K562 (cell line): Measurements from ENCODE around the gene ATXN7L2. TPM values are rescaled to one million over a fixed set of nuclear protein-coding genes. Genes with fewer than 3 reads are reported as not detected.
A peak's percentile ranks its signal among the peaks of the same experiment; 100 is the strongest.

Experiments used
- BRD4 ChIP-seq: fragments of 200-600 bp; sonication (generic); IDR thresholded peaks from 2 replicates; pipeline ENCODE4 v1.6.1; 2017; ENCODE audit warnings: inconsistent platforms
- FOSL1 ChIP-seq: fragments of 200-800 bp; sonication (Bioruptor generic); conservative IDR thresholded peaks from 2 replicates; pipeline ENCODE4 v1.6.1; 2016; ENCODE audit warnings: missing genetic modification characterization, missing compliant biosample characterization
- HDAC3 ChIP-seq: fragments of 450-650 bp; IDR thresholded peaks from 2 replicates; pipeline ENCODE4 v1.6.1; 2018; ENCODE audit warnings: borderline replicate concordance, mild to moderate bottlenecking, moderate library complexity; ENCODE audit not compliant: partially characterized antibody
- HNRNPL ChIP-seq: fragments of 200-400 bp; formaldehyde crosslinking; IDR thresholded peaks from 2 replicates; pipeline ENCODE4 v1.6.1; 2017; ENCODE audit warnings: low read depth, mild to moderate bottlenecking, low read length
- MAFF ChIP-seq: IDR thresholded peaks from 2 replicates; pipeline ENCODE4 v1.6.1; 2012; ENCODE audit warnings: low read length, improper control_type of control experiment
- MIER1 ChIP-seq: fragments of 450-650 bp; IDR thresholded peaks from 2 replicates; pipeline ENCODE4 v1.6.1; 2016; ENCODE audit warnings: antibody characterized with exemption, mild to moderate bottlenecking, low read depth
- NCOA4 ChIP-seq: fragments of 450-650 bp; IDR thresholded peaks from 2 replicates; pipeline ENCODE4 v1.6.1; 2018; ENCODE audit warnings: mild to moderate bottlenecking; ENCODE audit not compliant: partially characterized antibody
- PHB ChIP-seq: fragments of 250-450 bp; sonication (Bioruptor Pico); IDR thresholded peaks from 2 replicates; pipeline ENCODE4 v1.5.0; 2021
- POLR2G ChIP-seq: fragments of 200-400 bp; formaldehyde crosslinking; IDR thresholded peaks from 2 replicates; pipeline ENCODE4 v1.6.1; 2017; ENCODE audit warnings: low read depth, mild to moderate bottlenecking, antibody characterized with exemption, low read length, moderate library complexity
- RFX1 ChIP-seq: fragments of 450-650 bp; IDR thresholded peaks from 2 replicates; pipeline ENCODE4 v1.6.1; 2016; ENCODE audit warnings: mild to moderate bottlenecking, moderate library complexity
- SIN3A ChIP-seq, 2 experiments: fragments of 150-350 bp in 1 of 2; IDR thresholded peaks; 2 replicates each; pipeline ENCODE4 v1.6.1; 2011 to 2016; ENCODE audit warnings: borderline replicate concordance in 2 of 2, low read depth in 2 of 2, low read length in 2 of 2, mild to moderate bottlenecking in 2 of 2, moderate library complexity in 2 of 2; ENCODE audit not compliant: control insufficient read depth in 1 of 2
- SUPT5H ChIP-seq: fragments of 450-650 bp; IDR thresholded peaks from 2 replicates; pipeline ENCODE4 v1.6.1; 2016
- TCFL5 ChIP-seq: fragments of 250-450 bp; sonication (Bioruptor Pico); conservative IDR thresholded peaks from 2 replicates; pipeline ENCODE4 v1.6.1; 2021; ENCODE audit warnings: mild to moderate bottlenecking, moderate library complexity, matching md5 sums
- YY1 ChIP-seq, 3 experiments: IDR thresholded peaks; 2 replicates each; pipeline ENCODE4 v1.6.1; 2011; ENCODE audit warnings: low read length in 2 of 3, mild to moderate bottlenecking in 2 of 3, moderate library complexity in 2 of 3, borderline replicate concordance in 1 of 3, control low read depth in 1 of 3, low read depth in 1 of 3; ENCODE audit not compliant: insufficient read depth in 3 of 3, insufficient replicate concordance in 2 of 3, control insufficient read depth in 1 of 3, insufficient read length in 1 of 3; ENCODE audit errors: extremely low read depth in 1 of 3
- ZNF311 ChIP-seq: fragments of 250-450 bp; sonication (Bioruptor Pico); IDR thresholded peaks from 2 replicates; pipeline ENCODE4 v1.4.0; 2020; ENCODE audit warnings: mild to moderate bottlenecking, moderate library complexity
- ZNF384 ChIP-seq: IDR thresholded peaks from 2 replicates; pipeline ENCODE4 v1.6.1; 2012; ENCODE audit warnings: low read depth, low read length, improper control_type of control experiment
- ZNF79 ChIP-seq: fragments of 250-450 bp; sonication (Bioruptor Pico); IDR thresholded peaks from 2 replicates; pipeline ENCODE4 v1.4.0; 2020; ENCODE audit warnings: low read depth, mild to moderate bottlenecking, moderate library complexity
- polyA plus RNA-seq, 8 experiments: library from polyadenylated mRNA; depleted of rRNA in 4 of 8; stranded (reverse) in 5 of 8; unstranded in 3 of 8; fragments of >200 nt; fragmentation: Nextera tagmentation in 2 of 8; fragmentation: Illumina TruSeq in 1 of 8; extraction: Ambion mirVana in 2 of 8; extraction: Trizol in 1 of 8; gene quantifications; 2 replicates each; pipeline versions ENCODE4 v1.2.1 to v1.2.3, GENCODE V29; 2011 to 2014; ENCODE audit warnings: inconsistent platforms in 1 of 8, missing spikeins in 1 of 8
- total RNA-seq, 7 experiments: library from RNA; depleted of rRNA in 6 of 7; stranded (reverse); fragments of >200 nt in 6 of 7; fragmentation: Illumina TruSeq in 2 of 7; extraction: Trizol in 2 of 7; gene quantifications; 2 replicates each; pipeline versions ENCODE4 v1.2.1 to v1.2.3, GENCODE V29; 2011 to 2021; ENCODE audit warnings: low replicate concordance in 1 of 7
- TF ChIP-seq, protein P1 (sequence below): IDR thresholded peaks from 3 replicates; pipeline ENCODE4 v1.6.1; 2011; ENCODE audit warnings: borderline replicate concordance, mild to moderate bottlenecking, moderate library complexity; ENCODE audit not compliant: insufficient read length; ENCODE audit errors: extremely low read depth
- TF ChIP-seq, protein P2 (sequence below): fragments of 250-450 bp; sonication (Bioruptor Pico); IDR thresholded peaks from 2 replicates; pipeline ENCODE4 v1.5.0; 2021
- TF ChIP-seq, protein P3 (sequence below): fragments of 250-450 bp; sonication (Bioruptor Pico); IDR thresholded peaks from 2 replicates; pipeline ENCODE4 v1.5.0; 2021; ENCODE audit warnings: mild to moderate bottlenecking, moderate library complexity

ATXN7L2 gene
- total and polyA plus RNA-seq, 9 of the 15 experiments (the other 6 are each of a cell fraction or from before 2014, with no cell fraction given): 0.21 to 10.4 (median 5.8) TPM

DNA sequence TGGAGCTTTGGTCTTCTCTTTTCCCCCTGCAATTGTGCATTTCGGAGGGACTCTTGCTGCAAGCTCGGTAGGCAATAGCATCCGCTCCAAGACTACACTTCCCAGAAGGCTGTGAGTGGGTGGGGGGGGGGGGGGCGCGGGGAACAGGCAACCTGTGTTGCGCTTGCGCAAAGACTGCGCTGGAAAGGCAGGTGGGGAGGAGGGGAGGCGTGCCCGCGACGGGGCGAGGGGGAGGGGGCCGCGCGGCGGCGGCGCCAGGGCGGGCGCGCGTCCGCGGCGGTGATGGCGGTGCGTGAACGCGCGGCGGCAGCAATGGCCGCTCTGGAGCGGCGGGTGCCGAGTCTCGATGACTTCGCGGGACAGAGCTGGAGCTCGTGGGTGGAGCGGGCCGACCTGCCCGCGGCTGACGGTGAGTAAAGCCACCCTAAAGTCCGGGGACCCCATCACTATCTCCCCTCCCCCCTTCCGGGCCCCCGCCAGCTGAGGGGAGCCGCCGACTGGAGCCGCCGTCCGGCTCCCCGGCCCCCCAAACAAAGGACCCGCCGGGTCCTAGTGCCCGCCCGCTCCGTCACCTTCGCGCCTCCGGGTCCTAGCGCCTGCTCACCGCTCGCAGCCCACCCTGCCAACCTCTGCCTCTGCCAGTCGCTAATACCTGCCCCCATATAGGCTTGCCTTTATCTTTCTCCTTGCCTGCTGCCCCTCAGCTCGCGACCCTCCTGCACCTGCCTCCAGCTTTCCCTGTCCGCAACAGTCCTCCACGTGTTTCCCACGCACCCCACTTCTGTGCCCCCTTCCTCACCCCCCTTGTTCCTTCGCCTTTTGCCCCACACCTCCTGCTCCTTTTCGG lies at the start of gene ATXN7L2 (continued):
- peak; percentile 86 for TF ChIP-seq SUPT5H
- TF ChIP-seq POLR2G: peak; percentile 93
- TF ChIP-seq MAFF: no peak
- TF ChIP-seq ZNF384: no peak
- TF ChIP-seq FOSL1 (tag): peak; percentile 51
- 0 out of 2 replicates have a peak, but pooled peaks have one; percentile 27 for TF ChIP-seq ZNF311
- peak; percentile 81 for TF ChIP-seq MIER1
- TF ChIP-seq, protein P1, sequence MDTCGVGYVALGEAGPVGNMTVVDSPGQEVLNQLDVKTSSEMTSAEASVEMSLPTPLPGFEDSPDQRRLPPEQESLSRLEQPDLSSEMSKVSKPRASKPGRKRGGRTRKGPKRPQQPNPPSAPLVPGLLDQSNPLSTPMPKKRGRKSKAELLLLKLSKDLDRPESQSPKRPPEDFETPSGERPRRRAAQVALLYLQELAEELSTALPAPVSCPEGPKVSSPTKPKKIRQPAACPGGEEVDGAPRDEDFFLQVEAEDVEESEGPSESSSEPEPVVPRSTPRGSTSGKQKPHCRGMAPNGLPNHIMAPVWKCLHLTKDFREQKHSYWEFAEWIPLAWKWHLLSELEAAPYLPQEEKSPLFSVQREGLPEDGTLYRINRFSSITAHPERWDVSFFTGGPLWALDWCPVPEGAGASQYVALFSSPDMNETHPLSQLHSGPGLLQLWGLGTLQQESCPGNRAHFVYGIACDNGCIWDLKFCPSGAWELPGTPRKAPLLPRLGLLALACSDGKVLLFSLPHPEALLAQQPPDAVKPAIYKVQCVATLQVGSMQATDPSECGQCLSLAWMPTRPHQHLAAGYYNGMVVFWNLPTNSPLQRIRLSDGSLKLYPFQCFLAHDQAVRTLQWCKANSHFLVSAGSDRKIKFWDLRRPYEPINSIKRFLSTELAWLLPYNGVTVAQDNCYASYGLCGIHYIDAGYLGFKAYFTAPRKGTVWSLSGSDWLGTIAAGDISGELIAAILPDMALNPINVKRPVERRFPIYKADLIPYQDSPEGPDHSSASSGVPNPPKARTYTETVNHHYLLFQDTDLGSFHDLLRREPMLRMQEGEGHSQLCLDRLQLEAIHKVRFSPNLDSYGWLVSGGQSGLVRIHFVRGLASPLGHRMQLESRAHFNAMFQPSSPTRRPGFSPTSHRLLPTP: no peak
- peak; percentile 96 to 97 (median 97) for TF ChIP-seq YY1 (IDR thresholded peaks at IDR 0.05; ENCODE audit: borderline replicate concordance in 1 of 3, control insufficient read depth in 1 of 3, extremely low read depth in 1 of 3, insufficient read depth in 3 of 3, insufficient read length in 1 of 3, insufficient replicate concordance in 2 of 3, low read depth in 1 of 3, low read length in 2 of 3)
- no peak for TF ChIP-seq BRD4
- no peak for TF ChIP-seq HDAC3
- TF ChIP-seq, protein P2, sequence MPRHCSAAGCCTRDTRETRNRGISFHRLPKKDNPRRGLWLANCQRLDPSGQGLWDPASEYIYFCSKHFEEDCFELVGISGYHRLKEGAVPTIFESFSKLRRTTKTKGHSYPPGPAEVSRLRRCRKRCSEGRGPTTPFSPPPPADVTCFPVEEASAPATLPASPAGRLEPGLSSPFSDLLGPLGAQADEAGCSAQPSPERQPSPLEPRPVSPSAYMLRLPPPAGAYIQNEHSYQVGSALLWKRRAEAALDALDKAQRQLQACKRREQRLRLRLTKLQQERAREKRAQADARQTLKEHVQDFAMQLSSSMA: no peak
- TF ChIP-seq TCFL5 (CRISPR knock-in tag): no peak
- TF ChIP-seq SIN3A (IDR thresholded peaks at IDR 0.05; ENCODE audit: borderline replicate concordance in 2 of 2, control insufficient read depth in 1 of 2, low read depth in 2 of 2, low read length in 2 of 2): peak; percentile 47 to 85; a peak in 1 of 4 replicates
- TF ChIP-seq ZNF79 (CRISPR knock-in tag): no peak
- TF ChIP-seq, protein P3, sequence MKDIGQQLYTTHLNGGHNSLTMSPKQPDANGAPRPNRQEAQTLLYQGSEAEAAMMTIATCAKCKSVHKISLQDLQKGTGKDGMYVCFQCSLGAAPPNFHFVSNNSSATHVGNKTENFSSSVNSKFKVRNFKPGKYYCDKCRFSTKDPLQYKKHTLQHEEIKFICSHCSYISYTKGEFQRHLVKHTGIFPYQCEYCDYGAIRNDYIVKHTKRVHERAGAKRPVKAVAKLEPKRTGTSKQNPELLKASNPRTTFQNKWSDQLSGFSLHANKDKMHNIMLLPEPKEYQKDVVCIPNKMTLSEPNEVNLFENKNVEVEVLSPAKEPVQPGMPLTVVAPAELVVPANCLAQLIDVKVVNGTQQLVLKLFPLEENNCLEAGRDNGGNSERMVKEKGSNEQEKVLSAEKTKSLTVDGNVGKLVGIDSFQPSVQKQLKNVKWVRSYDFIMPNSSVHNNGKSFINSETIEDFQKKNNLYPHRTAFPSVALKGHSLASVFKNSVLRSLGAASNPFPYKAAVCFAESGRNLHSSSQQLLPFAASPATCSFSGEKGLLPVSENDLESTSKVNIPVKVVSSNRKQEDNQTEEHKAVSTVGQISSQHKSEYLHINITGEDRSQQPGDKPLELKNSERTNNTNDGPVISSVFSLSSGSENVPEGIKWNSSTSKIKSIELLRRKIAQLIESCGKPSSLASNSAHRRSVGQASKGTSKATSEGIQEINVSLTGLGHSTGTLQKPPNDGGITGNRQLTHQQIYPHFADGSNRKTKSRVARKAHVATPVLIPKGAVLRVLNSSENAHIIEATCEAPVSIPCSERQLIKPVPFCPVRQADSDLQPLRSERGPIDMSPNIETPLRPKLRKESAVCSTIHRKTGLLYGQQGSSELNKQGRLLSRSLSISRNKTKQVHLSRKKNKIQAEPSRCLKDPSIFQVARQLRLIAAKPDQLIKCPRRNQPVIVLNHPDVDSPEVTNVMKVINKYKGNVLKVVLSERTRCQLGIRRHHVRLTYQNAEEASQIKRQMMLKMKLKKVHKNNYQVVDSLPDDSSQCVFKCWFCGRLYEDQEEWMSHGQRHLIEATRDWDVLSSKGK: no peak
- peak; percentile 91; the same call in 1 of the 2 replicates for TF ChIP-seq PHB
- TF ChIP-seq RFX1: no peak
- peak; percentile 85 for TF ChIP-seq HNRNPL
- peak; percentile 48 for TF ChIP-seq NCOA4
